ENCODE data around the gene RNLS.
"Not testable (repeated sequence)": the region's sequence is repeated elsewhere in the genome, so short reads cannot be mapped to it uniquely, and the experiment has no call there.

Gene RNLS

DNA sequence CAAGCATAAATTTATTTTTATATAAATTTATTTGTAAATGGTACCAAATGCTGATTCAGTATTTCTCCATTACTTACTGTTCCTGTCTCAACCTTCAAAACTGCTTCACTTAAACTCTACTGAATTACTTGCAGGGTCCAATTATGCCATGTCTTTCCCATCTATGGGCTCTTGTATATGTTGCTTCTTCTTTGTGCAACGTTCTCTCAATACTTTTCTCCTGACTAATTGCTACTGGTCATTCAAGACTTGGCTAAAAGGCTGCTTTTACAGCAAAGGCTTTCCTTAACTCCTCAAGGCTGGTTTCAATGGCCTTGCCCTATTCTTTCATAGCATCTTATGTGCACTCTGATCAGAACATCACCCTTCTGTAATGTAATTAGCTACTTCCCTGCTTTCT, 67.9 kb downstream of the RNLS start:
- no peak for DNase-seq

DNA sequence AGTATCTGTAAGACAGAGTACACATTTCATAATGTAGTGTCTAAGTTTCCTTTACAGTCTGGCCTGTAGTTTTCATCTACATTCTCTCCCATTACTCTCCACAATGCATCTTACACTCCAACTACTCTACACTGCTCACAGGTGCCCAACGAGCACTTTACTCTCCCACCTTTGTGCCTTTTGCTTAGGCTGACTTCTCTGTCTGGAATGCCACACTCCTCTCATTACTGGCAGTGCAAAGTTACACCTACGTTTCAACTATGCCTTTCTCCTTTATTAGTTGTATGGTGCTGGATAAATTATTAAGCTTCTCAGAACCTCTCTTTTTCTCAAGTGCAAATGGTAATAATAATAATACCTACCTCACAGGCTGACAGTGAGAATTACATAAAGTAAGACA, 70.5 kb downstream of the RNLS start:
- no peak for DNase-seq

GRCh38 chr10:88508796-88509195, 74.3 kb downstream of the RNLS start:
- no peak for DNase-seq

- no peak for DNase-seq
Measured at GRCh38 chr10:88507826-88508453, 75.2 kb downstream of the RNLS start.

DNA sequence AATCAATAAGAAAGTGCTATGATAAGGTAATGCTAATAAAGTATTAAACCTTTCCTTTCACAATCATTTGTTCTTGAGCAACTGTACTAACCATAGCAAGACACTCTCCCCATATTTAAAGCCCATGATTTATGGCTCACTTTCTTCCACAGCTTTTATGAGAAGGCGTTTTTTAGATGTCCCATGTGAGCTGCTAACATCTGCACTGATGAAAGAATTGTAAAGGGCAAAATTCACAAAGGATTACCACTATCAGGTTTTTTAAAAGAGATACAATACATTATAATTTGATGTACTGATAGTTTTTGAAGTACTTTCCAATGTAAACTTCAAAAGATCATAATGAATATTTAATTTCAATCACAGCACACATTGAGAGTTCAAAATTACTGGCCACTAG, 75.7 kb downstream of the RNLS start:
- DNase-seq = no peak

GRCh38 chr10:88505680-88506215, 77.4 kb downstream of the RNLS start:
- no peak for DNase-seq

- DNase-seq = no peak
Measured at GRCh38 chr10:88505265-88505664, 77.9 kb downstream of the RNLS start.

DNA sequence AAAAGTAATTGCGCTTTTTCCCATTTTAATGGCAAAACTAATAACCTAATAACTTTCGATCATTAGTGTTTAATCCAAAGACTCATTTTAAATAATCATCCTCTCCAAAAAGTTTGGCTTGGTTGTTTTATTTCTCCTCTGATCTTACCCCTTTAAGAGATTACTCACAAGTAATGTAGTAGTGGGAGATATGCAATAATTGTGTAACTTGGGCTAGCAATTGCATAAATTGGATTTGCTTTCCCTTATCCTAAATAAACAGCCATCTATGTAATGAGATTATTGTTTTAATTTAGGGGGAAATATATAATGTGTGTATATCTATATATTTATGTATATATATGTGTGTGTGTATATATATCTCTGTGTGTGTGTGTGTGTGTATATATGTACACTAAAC, 82.5 kb downstream of the RNLS start:
- DNase-seq = no peak

- no peak for DNase-seq
Measured at GRCh38 chr10:88499569-88500470, 83.3 kb downstream of the RNLS start.

DNA sequence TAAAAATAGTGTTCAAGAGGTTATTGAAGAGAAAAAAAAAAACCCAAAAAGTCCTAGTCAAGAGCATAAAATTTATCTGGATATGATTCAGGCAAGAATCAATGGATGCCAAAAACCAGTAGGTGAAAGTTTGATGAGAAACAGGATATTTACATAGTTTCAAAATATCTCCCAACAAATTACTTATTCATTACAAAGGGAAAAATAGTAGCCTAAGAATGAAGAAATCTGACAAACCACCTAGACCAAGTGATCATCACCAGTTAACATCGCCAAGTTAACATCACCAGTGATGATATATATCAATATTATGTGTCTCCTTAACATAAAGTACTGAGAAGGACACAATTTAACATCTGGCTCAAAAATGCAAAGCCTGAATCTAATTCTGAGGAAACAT, 85.2 kb downstream of the RNLS start:
- no peak for DNase-seq

DNA sequence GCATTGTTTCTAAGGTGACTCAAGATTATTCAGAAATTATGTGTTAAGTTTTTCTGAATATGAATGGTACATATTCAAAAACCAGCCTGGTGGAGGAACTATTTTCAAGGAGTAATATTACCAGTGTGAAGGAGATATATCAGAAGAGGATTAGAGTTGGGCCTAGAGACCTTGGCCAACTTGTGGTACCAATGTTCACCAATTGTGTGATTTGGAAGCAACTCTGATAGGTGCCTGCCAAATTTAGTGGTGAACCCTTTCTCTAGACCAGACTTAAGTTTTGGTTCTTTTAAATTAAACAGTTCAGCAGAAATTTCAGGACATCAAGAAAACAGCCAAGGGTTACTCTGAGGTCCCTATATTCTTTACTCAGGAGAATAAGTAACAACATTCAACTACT, 88.6 kb downstream of the RNLS start:
- DNase-seq = no peak

DNA sequence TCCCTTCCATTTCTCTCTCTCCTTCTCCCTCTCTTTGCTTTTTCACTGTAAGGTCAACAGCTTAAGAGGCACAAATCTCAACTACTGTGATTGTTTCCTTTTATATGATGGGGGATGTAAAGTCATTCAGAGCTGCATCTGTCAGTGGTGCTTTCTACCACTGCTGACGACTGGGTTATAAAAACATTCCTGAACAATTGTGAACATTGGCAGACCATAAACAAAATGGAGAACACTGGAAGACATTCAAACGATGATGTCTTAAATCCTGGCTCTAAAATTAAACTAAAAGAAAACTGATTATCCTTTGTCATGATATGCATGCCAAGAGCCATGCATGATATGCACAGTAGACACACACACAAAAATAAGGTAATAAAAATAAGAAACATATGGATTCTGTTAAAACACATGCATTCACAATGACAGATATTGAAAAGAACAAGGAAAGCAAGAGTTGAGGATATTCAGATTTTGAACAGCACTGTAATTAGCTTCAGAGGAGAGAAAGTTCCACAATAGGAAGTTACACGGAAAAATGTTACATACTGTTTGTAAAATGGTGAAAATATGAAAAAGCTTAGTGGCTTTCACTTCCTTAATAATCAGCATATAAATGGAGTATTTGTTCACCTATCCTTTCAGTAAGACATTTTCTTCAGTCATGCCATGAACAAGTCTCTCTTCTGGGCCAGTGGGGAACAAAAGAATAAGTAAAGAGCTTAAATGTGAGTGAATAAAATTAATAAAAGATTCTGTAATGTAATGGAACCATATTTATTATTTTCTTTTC, 89.2 kb downstream of the RNLS start:
- no peak for DNase-seq

- no peak for DNase-seq
Measured at GRCh38 chr10:88491314-88491713, 91.8 kb downstream of the RNLS start.

DNA sequence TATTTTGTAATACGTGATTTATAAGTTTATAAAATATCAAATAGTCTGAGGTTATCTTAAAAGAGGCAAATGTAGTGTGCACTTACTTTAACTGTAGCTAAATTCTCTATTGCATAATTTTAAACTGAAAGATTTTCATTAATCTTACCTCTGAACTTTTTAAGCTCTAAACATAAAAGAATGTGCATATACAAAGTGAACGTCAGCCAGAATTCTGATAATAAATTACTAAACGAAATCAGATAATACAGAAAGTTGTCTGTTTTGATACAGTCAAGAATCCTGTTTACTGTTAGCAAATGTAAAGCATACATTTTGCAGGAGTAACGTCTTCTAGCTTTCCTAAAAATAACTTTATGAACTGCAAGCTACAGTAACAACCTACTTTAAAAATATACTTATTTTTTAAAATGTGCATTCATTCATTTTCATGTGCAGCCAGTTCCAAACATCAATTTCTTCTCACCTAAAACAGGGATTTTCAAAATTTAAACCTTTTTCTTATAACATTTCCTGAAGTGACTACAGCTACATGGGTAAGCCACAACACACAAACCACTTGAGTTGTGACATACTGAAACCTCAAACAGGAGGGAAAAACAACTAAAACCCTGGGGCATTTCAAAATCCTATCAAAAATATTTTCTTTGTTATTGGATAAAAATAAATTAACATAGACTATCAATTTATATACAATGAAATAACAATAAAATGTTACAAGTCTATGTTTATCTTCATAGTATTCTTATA, 92.7 kb downstream of the RNLS start:
- DNase-seq = no peak

DNA sequence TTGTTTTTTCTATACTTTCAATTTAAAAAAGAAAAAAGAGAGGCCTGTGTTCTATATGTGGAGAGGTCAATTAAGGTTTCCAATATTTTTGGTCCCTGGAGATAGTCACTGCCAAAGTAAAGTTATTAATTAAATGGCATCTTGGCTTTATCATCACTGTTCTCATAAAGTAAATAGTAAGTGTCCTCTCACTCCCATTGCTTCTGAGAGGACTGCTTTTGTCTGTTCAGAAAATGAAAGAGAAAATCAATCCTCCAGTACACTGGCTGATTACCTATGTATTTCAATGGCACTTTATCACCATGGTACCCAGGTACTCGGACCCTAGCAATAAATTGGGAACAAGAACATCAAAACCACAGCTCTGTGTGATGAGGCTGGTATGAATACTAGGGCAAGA, 94.0 kb downstream of the RNLS start:
- peak; percentile 89 for DNase-seq

- DNase-seq = not testable (repeated sequence)
Measured at GRCh38 chr10:88486816-88487215, 96.3 kb downstream of the RNLS start.

- no peak for DNase-seq
Measured at GRCh38 chr10:88482220-88482619, 100.9 kb downstream of the RNLS start.

DNA sequence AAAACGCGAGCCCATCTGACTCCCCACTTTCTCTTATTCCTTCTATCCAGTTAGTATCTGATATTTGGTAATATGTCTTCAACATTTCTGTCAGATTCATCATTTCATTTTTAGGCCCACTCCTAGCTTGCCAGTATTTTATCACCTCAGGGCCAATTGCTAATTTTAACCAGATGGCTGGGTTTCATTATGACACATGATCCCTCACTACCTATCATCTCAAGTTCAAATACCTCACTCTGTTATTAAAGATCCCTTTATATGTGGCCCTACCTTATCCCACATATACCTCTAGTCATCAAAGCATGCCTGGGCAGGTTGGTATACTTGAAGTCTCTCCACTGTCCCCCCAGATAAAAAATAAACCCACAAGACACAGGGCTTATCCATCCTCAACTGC, 104.9 kb downstream of the RNLS start:
- no peak for DNase-seq

DNA sequence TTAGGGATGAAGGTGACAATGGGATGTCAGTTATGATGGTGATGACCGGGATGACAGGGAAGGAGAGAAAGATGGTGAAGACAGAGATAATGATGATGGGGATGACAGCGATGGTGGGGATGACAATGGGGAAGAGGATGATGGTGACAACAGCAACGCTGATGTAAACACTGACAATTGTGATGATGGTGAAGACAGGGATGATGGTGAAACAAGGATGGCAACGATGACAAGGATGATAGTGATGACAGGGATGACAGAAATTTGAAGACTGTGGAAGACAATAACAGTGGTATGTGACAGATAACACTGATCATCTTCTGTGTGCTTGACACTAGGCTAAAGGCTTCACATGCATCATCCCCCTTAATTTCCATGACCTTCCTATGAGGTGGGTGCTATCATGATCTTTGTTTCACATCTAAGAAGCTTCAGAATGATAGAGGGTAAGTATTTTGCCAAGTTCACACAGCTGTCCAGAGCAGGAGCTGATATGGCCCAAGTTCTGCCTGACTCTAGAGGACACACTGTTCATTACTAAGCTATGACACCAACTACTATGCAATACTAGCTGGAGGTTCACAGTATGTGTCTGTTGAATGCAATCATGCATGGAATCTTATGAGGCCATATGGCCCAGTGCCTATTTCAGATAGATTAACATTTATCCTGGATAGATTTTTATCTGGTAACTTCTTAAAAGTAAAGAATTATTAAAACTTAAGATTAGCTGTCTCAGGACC, 105.6 kb downstream of the RNLS start:
- no peak for DNase-seq

GRCh38 chr10:88474884-88475844, 108.0 kb downstream of the RNLS start:
- DNase-seq = no peak

All from NCI-H1092 treated with DMSO at 0.1 percent for 48 hours (cell line).